Erythroblast (primary cell): ENCODE data around the gene TCF19.

Experiments used
- GATA1 ChIP-seq: IDR thresholded peaks from 2 replicates; pipeline ENCODE4 v1.6.1; 2011; ENCODE audit warnings: low read depth, mild to moderate bottlenecking, control low read depth, low read length, moderate library complexity
- POLR2A ChIP-seq: IDR thresholded peaks from 2 replicates; pipeline ENCODE4 v1.6.1; 2011; ENCODE audit warnings: mild to moderate bottlenecking, low read length

DNA sequence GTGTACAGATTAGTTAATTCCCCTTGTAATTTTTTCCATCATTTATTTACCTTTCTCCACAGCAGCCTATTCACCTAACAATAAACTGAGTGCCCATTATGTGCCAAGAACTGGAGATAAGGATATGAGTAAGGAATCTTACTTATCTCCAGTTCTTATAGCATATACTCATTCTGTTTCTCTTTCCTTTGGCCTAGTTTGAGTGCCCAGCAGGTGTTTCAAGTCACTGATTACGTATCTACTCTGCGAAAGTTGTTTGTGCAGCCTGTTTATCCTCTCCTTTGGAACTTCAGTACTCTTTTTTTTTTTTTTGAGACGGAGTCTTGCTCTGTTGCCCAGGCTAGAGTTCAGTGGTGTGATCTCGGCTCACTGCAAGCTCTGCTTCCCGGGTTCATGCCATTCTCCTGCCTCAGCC lies 29.4 kb downstream of the TCF19 start:
- TF ChIP-seq POLR2A (no peak), GATA1 (no peak)
